Cardiac fibroblast (primary cell): ENCODE measurements around the gene MIEF2.

Experiments used
- DNase-seq, 2 donors: peaks; one replicate each; pipeline versions ENCODE4 v3.0.0 to v3.0.0-alpha.2; 2010; ENCODE audit warnings: low read depth in 2 of 2
- H3K4me3 ChIP-seq, 2 donors: replicated peaks in 1 of 2; 1 replicate in 1 of 2; 2 replicates in 1 of 2; pipeline ENCODE4 v1.5.1; 2011; ENCODE audit warnings: low read depth in 2 of 2, low read length in 2 of 2, mild to moderate bottlenecking in 2 of 2, moderate library complexity in 1 of 2
- TF ChIP-seq, protein P1 (sequence below): IDR thresholded peaks from one replicate; pipeline ENCODE4 v1.5.1; 2011; ENCODE audit warnings: low read depth, mild to moderate bottlenecking, low read length, inconsistent platforms

Gene MIEF2

DNA sequence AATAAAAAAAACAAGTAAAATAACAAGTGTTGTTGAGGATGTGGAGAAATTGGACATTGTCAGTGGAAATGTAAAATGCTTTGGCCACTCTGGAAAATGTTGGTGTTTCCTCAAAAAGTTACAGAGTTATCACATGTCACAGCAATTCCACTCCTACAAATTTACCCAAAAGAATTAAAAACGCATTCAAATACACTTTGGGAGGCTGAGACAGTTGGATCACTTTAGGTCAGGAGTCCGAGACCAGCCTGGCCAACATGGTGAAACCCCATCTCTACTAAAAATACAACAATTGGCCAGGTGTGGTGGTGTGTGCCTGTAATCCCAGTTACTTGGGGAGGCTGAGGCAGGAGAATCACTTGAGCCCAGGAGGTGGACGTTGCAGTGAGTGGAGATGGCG, 48.7 kb downstream of the MIEF2 start:
- H3K4me3 ChIP-seq: no peak overlapping the region
- DNase-seq: no peak
- TF ChIP-seq, protein P1, sequence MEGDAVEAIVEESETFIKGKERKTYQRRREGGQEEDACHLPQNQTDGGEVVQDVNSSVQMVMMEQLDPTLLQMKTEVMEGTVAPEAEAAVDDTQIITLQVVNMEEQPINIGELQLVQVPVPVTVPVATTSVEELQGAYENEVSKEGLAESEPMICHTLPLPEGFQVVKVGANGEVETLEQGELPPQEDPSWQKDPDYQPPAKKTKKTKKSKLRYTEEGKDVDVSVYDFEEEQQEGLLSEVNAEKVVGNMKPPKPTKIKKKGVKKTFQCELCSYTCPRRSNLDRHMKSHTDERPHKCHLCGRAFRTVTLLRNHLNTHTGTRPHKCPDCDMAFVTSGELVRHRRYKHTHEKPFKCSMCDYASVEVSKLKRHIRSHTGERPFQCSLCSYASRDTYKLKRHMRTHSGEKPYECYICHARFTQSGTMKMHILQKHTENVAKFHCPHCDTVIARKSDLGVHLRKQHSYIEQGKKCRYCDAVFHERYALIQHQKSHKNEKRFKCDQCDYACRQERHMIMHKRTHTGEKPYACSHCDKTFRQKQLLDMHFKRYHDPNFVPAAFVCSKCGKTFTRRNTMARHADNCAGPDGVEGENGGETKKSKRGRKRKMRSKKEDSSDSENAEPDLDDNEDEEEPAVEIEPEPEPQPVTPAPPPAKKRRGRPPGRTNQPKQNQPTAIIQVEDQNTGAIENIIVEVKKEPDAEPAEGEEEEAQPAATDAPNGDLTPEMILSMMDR: no peak

DNA sequence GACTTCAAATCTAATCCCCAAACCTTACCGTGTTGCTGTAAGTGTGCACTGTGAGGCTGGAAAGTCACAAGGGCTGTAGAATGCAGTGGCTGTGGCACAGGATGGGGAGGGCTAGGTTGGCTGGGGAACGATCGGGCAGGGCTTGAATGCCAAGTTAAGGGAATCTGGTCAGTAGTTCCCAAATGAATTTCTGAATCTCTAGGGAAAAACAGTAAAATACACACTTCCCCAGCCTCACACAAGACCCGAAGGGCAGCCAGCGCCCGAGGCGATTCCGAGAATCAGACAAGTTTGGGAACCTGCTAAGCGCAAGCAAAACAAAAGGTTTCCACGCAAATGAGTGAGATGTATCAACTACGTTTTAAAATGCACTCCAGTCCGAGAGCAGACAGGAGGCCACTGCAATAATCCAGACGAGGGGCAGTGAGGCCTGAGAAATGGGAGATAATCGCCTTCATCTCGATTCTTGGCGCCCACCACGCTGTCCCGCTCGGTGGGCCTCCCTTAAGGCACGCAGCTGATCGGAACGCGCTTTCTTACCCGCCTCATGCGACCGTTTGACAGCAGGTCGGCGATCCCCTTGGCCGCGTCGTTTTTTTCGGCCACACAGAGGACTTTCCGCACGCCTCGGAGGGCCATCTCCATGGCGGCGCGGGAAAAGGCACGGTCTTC, 53.7 kb downstream of the MIEF2 start:
- TF ChIP-seq, protein P1: no peak
- no peak for DNase-seq
- peak overlapping the region; percentile 85 to 95 for H3K4me3 ChIP-seq

DNA sequence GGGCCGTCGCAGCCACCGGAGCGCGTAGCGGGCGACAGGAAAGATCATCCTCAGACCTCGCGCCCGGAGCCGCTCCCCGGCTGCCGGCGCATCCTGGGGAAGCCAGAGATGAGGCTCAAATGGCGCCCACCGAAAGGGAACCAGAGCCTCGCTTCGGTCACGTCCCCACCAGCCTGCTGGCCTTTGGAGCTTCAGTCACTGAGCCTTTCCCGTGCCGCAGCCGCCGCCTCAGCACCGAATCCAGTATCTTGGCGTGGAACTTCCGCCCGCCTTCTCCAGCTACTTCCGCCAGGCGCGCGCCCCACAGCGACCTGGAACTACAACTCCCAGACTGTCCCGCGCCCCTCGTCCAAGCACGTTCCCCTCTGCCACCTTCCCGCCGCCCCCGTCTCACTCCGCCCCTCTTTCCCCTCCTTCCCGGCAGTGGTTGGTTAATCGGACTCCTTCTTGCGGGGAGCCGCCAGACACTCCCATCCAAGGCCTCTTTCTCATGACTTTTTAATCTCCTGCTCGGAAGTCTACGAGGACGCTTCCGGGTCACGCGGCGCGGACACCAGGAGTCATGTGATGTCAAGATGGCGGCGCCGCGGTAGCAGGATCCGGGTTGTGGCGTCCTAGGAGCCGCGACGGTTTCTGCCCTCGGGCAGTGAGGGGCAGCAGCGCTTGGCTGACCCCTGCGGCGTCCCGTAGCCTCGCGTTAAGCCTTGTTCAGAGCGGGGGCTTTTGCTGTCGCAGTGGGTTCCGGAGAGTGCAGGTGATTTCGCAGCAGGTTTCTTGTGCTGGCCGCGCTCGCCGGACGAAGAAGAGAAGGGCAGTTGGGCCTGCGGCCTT, 54.5 kb downstream of the MIEF2 start, which contains the start of the genes SMCR8 and TOP3A:
SMCR8 (plus strand) TSS at position 563 of the 831 bp plus-strand sequence. CDS start 497 bp downstream, outside the sequence.
TOP3A (minus strand) TSS at position 264 of the 831 bp plus-strand sequence; CDS start at position 48, 216 bp downstream.
- peak within 1 kb of the TSS; percentile 85 to 95 for H3K4me3 ChIP-seq
- DNase-seq: peak; percentile 98 to 99
- TF ChIP-seq, protein P1: no peak

DNA sequence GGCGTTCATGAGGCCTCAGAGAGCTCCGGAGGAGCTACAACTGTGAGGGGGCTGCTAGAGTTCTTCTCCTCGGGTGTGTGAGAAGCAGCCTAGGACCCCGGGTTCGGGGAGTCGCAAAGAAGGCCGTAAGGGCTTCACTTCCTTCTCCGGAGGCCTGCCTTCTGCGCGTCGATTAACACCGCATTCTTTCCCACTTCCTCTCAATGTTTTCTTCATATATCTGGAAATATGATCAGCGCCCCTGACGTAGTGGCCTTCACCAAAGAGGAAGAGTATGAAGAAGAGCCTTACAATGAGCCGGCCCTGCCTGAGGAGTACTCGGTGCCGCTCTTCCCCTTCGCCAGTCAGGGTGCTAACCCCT, 55.1 kb downstream of the MIEF2 start:
- H3K4me3 ChIP-seq: peak overlapping the region; percentile 85 to 95
- DNase-seq: no peak
- TF ChIP-seq, protein P1: no peak

DNA sequence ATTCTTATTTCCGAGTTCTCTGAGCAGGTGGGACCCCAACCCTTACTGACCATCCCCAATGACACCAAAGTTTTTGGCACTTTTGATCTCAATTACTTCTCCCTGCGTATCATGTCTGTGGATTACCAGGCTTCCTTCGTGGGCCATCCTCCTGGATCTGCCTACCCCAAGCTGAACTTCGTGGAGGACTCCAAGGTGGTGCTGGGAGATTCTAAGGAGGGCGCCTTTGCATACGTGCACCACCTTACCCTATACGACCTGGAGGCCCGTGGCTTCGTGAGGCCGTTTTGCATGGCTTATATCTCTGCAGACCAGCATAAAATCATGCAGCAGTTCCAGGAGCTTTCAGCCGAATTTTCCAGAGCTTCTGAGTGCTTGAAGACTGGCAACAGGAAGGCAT, 55.5 kb downstream of the MIEF2 start:
- TF ChIP-seq, protein P1: no peak
- no peak for DNase-seq
- H3K4me3 ChIP-seq: peak overlapping the region; percentile 85 to 95
